Body of pancreas (tissue), 4 donors: ENCODE measurements around the gene GRIP2. TPM values are rescaled to one million over a fixed set of nuclear protein-coding genes. Genes with fewer than 3 reads are reported as not detected.

ENCODE experiments used
- ATAC-seq: fragments of 150-250 bp; one replicate; pipeline ENCODE4 v1.9.1; 2016
- DNase-seq, 4 donors: peaks; one replicate each; pipeline ENCODE4 v3.0.0-alpha.2; 2019
- H3K27ac ChIP-seq, 4 donors: fragments of 200-600 bp; sonication (generic); 1 replicate in 3 of 4; 2 replicates in 1 of 4; pipeline versions ENCODE4 v1.5.1 to v1.6.1; 2016 to 2019; ENCODE audit warnings: mild to moderate bottlenecking in 1 of 4, mixed read lengths in 1 of 4, moderate library complexity in 1 of 4
- H3K27me3 ChIP-seq, 2 donors: fragments of 200-600 bp; sonication (generic); one replicate each; pipeline ENCODE4 v1.6.0; 2016; ENCODE audit warnings: mild to moderate bottlenecking in 1 of 2
- H3K36me3 ChIP-seq, 2 donors: fragments of 200-600 bp; sonication (generic); replicated peaks in 1 of 2; 2 replicates each; pipeline ENCODE4 v1.5.1; 2016; ENCODE audit warnings: low read depth in 2 of 2; ENCODE audit not compliant: insufficient read depth in 1 of 2
- H3K4me1 ChIP-seq: fragments of 200-600 bp; sonication (generic); one replicate; pipeline ENCODE4 v1.6.0; 2016
- H3K4me3 ChIP-seq, 2 donors: fragments of 200-600 bp; sonication (generic); 1 replicate in 1 of 2; 2 replicates in 1 of 2; pipeline ENCODE4 v1.5.1; 2016 to 2019
- H3K9me3 ChIP-seq, 3 donors: fragments of 200-600 bp; sonication (generic); 1 replicate in 2 of 3; 2 replicates in 1 of 3; pipeline ENCODE4 v1.5.1; 2016
- POLR2A ChIP-seq, 3 donors: fragments of 450-650 bp; IDR thresholded peaks; one replicate each; pipeline ENCODE4 v1.6.1; 2016; ENCODE audit warnings: antibody characterized with exemption in 3 of 3, mild to moderate bottlenecking in 2 of 3
- WGBS, 2 donors: methylation state at CpG; one replicate each; pipeline ENCODE4 v1.1.5; 2017; 5-methylcytosine and 5-hydroxymethylcytosine counted together
- intact Hi-C: fragments of 100-400 bp; cut with DNase I; formaldehyde crosslinking; loops from one replicate; pipeline ENCODE4 v1.15.1; 2023
- total RNA-seq, 2 donors: library from RNA; depleted of rRNA; stranded (reverse); fragments of >200 nt; gene quantifications; one replicate each; pipeline ENCODE4 v1.1.0, GENCODE V29; 2016
- TF ChIP-seq, protein P1 (sequence below), 7 experiments: fragments of 450-650 bp in 4 of 7; fragments of 200-600 bp in 3 of 7; sonication (generic) in 3 of 7; IDR thresholded peaks; one replicate each; pipeline ENCODE4 v1.5.1; 2016 to 2019; ENCODE audit warnings: antibody characterized with exemption in 7 of 7

GRIP2 gene
- total RNA-seq, 2 donors from 2014 or later = 0.26 to 0.99 TPM

DNA sequence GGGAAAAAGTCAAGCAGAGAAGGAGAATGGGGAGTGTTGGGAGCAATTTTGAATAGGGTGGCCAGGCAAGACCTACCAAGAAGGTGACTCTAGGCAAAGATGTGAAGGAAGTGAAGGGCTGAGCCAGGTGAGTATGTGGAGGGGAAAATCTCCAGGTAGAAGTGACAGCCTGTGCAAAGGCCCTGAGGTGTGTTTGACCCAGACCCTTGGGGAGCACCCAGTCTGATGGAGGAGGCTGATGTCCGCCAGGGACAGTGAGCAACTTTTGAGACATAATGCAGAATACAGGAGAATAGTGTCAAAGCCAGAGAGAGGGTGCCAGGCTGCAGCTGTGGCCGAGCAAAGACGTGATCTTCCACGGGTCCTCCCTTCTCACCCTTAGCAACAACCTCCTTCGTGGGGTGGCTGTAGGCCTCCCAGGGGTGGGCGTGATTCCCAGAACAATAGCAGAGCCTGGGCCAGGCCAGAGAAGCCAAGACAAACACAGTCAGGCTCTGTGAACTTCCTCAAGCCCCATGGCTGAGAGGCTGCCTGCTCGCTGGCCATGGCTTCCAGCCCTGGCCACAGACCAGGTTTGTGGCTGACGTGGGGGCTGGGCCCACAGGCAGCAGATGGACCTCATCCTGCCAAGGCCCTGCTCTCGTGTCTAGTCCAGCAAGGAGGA lies 79.7 kb downstream of the GRIP2 start:
- peaks cover 49% of the 10 kb centered on the region for H3K4me1 ChIP-seq
- DNase-seq = peak; percentile 57 to 78 (median 74)
- H3K9me3 ChIP-seq = no peaks in the 10 kb centered on the region
- H3K27ac ChIP-seq = peak overlapping the region; percentile 27 to 58 (median 48)
- TF ChIP-seq, protein P1, sequence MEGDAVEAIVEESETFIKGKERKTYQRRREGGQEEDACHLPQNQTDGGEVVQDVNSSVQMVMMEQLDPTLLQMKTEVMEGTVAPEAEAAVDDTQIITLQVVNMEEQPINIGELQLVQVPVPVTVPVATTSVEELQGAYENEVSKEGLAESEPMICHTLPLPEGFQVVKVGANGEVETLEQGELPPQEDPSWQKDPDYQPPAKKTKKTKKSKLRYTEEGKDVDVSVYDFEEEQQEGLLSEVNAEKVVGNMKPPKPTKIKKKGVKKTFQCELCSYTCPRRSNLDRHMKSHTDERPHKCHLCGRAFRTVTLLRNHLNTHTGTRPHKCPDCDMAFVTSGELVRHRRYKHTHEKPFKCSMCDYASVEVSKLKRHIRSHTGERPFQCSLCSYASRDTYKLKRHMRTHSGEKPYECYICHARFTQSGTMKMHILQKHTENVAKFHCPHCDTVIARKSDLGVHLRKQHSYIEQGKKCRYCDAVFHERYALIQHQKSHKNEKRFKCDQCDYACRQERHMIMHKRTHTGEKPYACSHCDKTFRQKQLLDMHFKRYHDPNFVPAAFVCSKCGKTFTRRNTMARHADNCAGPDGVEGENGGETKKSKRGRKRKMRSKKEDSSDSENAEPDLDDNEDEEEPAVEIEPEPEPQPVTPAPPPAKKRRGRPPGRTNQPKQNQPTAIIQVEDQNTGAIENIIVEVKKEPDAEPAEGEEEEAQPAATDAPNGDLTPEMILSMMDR (IDR thresholded peaks at IDR 0.05) = no peak
- no peak for TF ChIP-seq POLR2A (IDR thresholded peaks at IDR 0.05)
- 24 to 37% methylated on average over 9 of the region's 9 CpGs for WGBS, 2 donors
- no peaks in the 10 kb centered on the region for H3K27me3 ChIP-seq
- intact Hi-C loops = loop anchor here (10.0 kb wide), 1 partner anchor 566 kb away; no protein-coding TSS in a partner anchor
- H3K36me3 ChIP-seq = no peaks in the 10 kb centered on the region
- no peak overlapping the region for H3K4me3 ChIP-seq
- peak; percentile 81 for ATAC-seq

DNA sequence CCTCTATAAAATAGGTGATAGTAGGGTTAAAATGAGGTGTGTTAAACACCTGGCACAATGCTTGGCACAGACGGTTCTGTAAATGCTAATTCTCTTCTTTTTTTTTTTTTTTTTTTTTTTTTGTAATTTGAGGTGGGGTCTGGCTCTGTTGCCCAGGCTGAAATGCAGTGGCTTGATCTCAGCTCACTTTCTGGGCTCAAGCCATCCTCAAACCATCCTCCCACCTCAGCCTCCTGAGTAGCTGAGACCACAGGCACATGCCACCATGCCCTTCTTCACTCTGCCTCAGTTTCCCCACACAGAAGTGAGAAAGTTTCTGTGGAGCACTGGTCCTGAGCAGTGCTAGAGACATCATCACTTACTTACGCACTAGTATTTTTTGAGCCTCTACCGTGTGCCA lies 80.4 kb downstream of the GRIP2 start:
- DNase-seq (no peak), ATAC-seq (no peak)
- intact Hi-C loops = loop anchor here (10.0 kb wide), 1 partner anchor 565 kb away; no protein-coding TSS in a partner anchor
- TF ChIP-seq POLR2A (IDR thresholded peaks at IDR 0.05) = no peak
- TF ChIP-seq, protein P1 (IDR thresholded peaks at IDR 0.05) = no peak
- 11 to 66% methylated on average over 3 of the region's 3 CpGs for WGBS, 2 donors
- peak overlapping the region in 3 of 4 donors; percentile 40 to 69 (median 67) for H3K27ac ChIP-seq
- no peak overlapping the region for H3K4me3 ChIP-seq
- H3K27me3 ChIP-seq = no peaks in the 10 kb centered on the region
- H3K36me3 ChIP-seq = no peaks in the 10 kb centered on the region
- H3K4me1 ChIP-seq = peaks cover 56% of the 10 kb centered on the region
- no peaks in the 10 kb centered on the region for H3K9me3 ChIP-seq

DNA sequence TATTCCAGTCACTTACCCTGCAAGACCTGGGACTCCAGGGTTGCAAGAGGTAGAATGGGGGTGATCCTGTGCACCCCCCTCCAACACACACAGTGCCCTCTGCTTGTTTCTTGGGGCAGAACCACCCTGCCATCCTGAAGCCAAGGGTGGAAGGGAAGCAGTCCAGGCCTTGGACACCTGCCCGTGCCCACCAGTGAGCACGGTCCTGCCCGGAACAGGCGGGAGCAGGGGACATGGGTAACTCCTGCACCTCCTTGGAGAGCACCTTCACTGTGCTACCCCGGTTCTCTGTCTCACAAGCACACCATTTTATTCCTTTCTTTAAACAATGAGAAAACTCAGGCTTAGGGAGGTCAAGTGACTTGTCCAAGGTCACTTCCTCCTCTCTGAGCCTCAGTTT lies 80.8 kb downstream of the GRIP2 start:
- TF ChIP-seq POLR2A (IDR thresholded peaks at IDR 0.05) = no peak
- TF ChIP-seq, protein P1 (IDR thresholded peaks at IDR 0.05) = no peak
- peaks cover 60% of the 10 kb centered on the region for H3K4me1 ChIP-seq
- ATAC-seq = no peak
- H3K4me3 ChIP-seq = no peak overlapping the region
- H3K36me3 ChIP-seq = no peaks in the 10 kb centered on the region
- intact Hi-C loops = no loop called here
- peak overlapping the region in 3 of 4 donors; percentile 58 to 69 (median 67) for H3K27ac ChIP-seq
- H3K9me3 ChIP-seq = no peaks in the 10 kb centered on the region
- no peaks in the 10 kb centered on the region for H3K27me3 ChIP-seq
- DNase-seq = no peak
- 62 to 76% methylated on average over 4 to 5 of the region's 5 CpGs for WGBS, 2 donors

DNA sequence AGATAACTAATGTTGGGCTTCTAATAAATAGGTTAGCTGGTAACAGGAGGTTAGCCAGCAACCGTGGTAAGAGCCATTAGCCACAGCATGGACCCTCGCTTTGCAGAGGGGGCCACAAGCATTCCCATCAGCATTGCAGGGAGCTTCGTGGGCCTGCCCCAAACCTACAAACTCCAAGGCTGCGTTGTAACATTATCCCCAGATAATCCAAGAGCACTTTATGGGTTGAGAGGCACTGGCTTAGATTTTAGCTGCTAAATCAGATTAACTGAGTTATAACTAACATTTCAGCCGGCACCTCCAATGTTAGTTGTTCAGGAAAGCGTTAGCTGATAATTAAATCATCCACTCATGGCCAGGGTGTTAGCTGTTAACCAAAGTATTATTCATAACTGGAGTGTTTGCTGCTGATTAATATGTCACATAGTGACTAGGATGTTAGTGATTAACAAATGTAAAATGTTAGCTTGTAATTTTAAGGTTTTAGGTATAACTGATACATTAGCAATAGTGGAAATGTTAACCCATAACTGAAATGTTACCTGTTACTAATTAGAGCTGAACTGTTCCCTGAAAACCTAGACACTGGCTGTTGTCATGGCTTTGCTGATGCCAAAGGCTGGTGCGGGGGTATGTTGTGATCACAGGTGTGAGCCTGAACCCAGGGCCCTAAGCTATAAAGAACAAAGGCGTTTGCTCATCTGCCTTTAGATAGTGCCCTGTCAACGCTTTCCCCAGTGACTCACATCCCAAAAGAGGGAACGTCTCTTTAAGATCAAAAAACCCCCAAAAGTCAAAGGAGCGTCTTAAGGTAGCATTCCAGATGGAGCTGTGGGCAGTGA lies 81.5 kb downstream of the GRIP2 start:
- Histone ChIP-seq H3K36me3 (no peaks in the 10 kb centered on the region), H3K27me3 (no peaks in the 10 kb centered on the region), H3K9me3 (no peaks in the 10 kb centered on the region), H3K4me3 (no peak overlapping the region), H3K4me1 (peaks cover 67% of the 10 kb centered on the region), H3K27ac (peak overlapping the region in 3 of 4 donors; percentile 58 to 69 (median 67))
- TF ChIP-seq, protein P1 (IDR thresholded peaks at IDR 0.05) = no peak
- no peak for TF ChIP-seq POLR2A (IDR thresholded peaks at IDR 0.05)
- intact Hi-C loops = no loop called here
- 39 to 61% methylated on average over 11 of the region's 11 CpGs for WGBS, 2 donors
- DNase-seq (no peak), ATAC-seq (no peak)
